HG02571 (cell line): ENCODE measurements around the gene ZNF830.
"Not testable (repeated sequence)": the region's sequence is repeated elsewhere in the genome, so short reads cannot be mapped to it uniquely, and the experiment has no call there.

Experiments
- ATAC-seq: cut with Tn5 transposase; IDR thresholded peaks from one replicate; pipeline ENCODE4 v1.9.1; 2021; ENCODE audit warnings: mild to moderate bottlenecking, moderate library complexity; ENCODE audit not compliant: unreplicated experiment

ZNF830 gene

GRCh38 chr17:34961093-34961911 lies at the start of gene ZNF830, which contains the start of gene CCT6B:
ZNF830 (plus strand) TSS chr17:34961540; CDS start chr17:34961567, 27 bp downstream.
CCT6B (minus strand) TSS chr17:34961460; CDS start chr17:34961393, 67 bp downstream.
- peak; percentile 86 for ATAC-seq

- ATAC-seq = no peak
These were observed 48.3 kb upstream of the ZNF830 start for GRCh38 chr17:34913001-34913400.

- no peak for ATAC-seq
These were observed 45.2 kb upstream of the ZNF830 start for GRCh38 chr17:34916120-34916519.

GRCh38 chr17:34917381-34917780 lies 44.0 kb upstream of the ZNF830 start:
- ATAC-seq = no peak

GRCh38 chr17:34920676-34921075 lies 40.7 kb upstream of the ZNF830 start:
- no peak for ATAC-seq

- ATAC-seq = no peak
These were observed 34.7 kb upstream of the ZNF830 start for GRCh38 chr17:34926661-34927060.

- no peak for ATAC-seq
These were observed 31.1 kb upstream of the ZNF830 start for GRCh38 chr17:34930283-34930682.

GRCh38 chr17:34950780-34951179 lies 10.6 kb upstream of the ZNF830 start:
- ATAC-seq = not testable (repeated sequence)

GRCh38 chr17:34958438-34958837 lies 2.9 kb upstream of the ZNF830 start:
- no peak for ATAC-seq

- no peak for ATAC-seq
These were observed 12.8 kb downstream of the ZNF830 start for GRCh38 chr17:34974179-34974578.

GRCh38 chr17:34974794-34975785 lies 13.8 kb downstream of the ZNF830 start:
- no peak for ATAC-seq

GRCh38 chr17:34979153-34979552 lies 17.8 kb downstream of the ZNF830 start:
- ATAC-seq = no peak

- ATAC-seq = no peak
These were observed 18.5 kb downstream of the ZNF830 start for GRCh38 chr17:34979650-34980352.

GRCh38 chr17:34980353-34980680 lies 19.0 kb downstream of the ZNF830 start, which contains the start of gene LIG3:
LIG3 (plus strand) TSS chr17:34980512; CDS start chr17:34983006, 2,494 bp downstream.
- ATAC-seq = peak; percentile 80

GRCh38 chr17:34980681-34981537 lies 19.6 kb downstream of the ZNF830 start:
- ATAC-seq = peak; percentile 80

GRCh38 chr17:34981538-34982241 lies 20.4 kb downstream of the ZNF830 start:
- ATAC-seq = no peak

- no peak for ATAC-seq
These were observed 25.9 kb downstream of the ZNF830 start for GRCh38 chr17:34987232-34987631.

- ATAC-seq = no peak
These were observed 27.3 kb downstream of the ZNF830 start for GRCh38 chr17:34988644-34989043.

- no peak for ATAC-seq
These were observed 28.1 kb downstream of the ZNF830 start for GRCh38 chr17:34989473-34989872.
